Colon (tissue), 2 donors: ENCODE measurements around the gene FSHR.

Experiments
- FAIRE-seq: peaks from 2 replicates; lab custom pipeline; 2012; peaks lifted over from hg19 to GRCh38; lab: Jason Lieb, UNC
- donor health status: control.
- donor health status: control.

The FSHR gene

DNA sequence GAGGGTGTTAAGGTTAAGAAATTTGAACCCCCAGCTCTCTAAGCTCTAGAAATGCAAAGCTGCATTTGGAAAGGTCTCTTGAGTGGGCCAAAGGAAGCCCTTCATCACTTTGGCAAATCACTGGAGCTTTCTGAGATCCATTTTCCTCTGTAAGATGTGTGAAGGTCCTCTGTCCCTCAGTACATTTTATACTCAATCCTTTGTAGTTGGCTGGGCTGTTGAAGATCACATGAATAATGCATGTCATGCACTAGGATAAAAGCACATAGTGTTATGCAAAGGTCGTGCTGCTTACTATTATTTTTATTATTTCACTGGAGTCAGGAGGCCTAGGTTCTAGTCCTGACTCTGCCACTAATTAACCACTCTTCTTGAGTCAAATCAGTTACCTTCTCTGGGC, 124.9 kb downstream of the FSHR start:
- no peak for FAIRE-seq

- no peak for FAIRE-seq
Measured at GRCh38 chr2:49028101-49028500, 126.2 kb downstream of the FSHR start.

DNA sequence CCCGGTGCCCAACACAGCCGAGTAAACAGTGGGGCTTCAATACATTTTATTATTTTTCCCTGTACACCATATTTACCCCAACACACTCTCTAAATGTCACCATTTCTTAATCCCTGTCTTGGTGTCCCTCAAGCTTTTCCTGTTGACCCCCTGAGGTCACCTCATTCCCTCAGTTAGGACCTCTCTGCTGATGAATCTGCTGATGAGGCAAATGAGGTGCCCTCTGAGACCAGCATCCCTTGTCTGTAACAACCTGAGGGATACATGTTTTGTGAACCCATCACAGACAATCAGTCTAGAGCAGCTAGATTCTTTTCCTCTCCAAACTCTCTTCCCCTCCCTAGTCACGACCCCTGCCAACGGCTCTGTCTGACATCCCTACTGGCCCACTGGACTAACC, 127.6 kb downstream of the FSHR start:
- FAIRE-seq, result no peak

DNA sequence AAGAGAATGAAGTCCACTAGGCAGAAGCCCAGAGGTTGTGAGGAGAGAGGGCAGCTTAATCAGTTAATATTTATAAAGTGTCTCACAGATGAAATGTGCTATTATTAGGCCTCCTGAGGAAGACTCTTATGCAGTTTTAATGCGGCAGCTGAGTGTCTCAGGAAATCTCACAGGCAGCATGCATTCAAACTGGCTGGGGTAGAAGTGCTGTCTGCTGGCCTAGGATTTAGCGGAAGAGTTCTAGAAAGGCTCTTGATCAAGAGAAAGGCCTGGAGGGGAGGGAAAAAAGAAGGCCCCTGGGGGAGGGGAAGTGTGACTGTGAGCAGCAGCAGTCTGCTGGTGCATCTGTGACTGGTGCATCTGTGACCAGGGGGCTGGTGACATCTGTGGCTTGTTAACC, 133.0 kb downstream of the FSHR start:
- no peak for FAIRE-seq

DNA sequence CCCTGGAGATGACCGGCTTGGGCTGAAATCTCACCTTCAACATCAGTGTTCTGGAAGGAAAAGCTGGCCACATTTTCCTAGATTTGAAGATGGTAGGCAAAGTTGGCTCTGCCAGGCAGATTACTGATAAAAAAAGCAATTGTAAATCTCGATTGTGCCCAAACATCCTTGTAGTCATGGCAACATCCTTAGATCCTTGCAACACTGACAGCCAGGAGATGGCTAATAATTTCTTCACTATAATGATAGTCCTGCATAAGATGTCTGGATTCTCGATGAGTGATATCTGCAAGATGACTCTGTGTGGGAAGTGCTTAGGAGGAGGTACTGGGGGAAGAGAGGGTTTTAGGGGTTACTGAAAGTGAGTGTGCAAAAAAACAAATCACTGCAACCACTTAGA, 149.1 kb downstream of the FSHR start:
- FAIRE-seq, result no peak

DNA sequence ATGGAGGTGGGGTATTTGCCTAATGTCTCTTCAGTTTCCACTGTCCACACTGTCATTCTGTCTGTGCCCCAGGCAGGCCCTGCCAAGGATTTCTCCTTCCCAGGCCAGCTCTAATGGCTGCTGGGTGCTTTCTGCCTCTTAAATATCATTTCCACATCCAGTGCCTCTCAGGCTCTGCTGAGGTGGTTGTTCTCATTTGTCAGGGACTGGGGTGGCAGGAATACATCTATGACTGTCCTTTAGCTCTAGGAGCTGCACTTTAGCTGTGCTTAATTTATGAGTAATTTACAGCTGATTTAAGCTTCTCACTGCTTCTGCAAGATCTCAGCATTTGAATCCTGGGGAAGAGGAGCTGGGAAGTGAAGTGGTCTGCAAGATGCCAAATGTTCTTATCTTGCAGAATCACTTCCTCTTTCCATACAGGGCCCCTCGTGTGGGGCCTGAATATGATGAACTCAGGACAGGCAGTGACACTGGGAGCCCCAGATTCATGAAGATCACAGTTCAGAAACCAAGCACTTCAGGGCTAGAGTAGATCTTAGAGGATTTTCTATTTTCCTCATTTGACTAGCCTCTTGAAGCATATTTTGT, 150.2 kb downstream of the FSHR start:
- no peak for FAIRE-seq

- no peak for FAIRE-seq
Measured at GRCh38 chr2:49003201-49003600, 151.1 kb downstream of the FSHR start.

- FAIRE-seq, result no peak
Measured at GRCh38 chr2:49002750-49003149, 151.6 kb downstream of the FSHR start.

- no peak for FAIRE-seq
Measured at GRCh38 chr2:49000695-49001094, 153.6 kb downstream of the FSHR start.

DNA sequence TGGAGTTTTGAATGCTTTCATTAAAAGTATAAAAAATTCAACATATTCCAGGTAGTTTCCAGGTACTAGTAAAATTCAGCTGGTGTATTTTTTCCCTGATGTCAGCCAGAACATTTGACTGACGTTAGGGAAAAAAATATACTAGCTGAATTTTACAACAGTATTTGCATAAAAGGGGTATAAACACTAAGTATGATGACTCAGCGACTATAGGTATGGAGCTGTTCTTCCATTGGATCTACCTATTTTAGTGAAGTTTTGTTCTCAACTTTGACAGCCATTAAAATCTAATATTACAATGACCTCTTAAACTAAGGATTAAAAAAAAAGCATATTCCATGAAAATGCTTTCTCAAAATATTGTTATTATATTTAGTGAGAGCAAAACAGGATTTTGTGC, 155.9 kb downstream of the FSHR start:
- no peak for FAIRE-seq

GRCh38 chr2:48993576-48993975, 160.7 kb downstream of the FSHR start:
- FAIRE-seq, result no peak

DNA sequence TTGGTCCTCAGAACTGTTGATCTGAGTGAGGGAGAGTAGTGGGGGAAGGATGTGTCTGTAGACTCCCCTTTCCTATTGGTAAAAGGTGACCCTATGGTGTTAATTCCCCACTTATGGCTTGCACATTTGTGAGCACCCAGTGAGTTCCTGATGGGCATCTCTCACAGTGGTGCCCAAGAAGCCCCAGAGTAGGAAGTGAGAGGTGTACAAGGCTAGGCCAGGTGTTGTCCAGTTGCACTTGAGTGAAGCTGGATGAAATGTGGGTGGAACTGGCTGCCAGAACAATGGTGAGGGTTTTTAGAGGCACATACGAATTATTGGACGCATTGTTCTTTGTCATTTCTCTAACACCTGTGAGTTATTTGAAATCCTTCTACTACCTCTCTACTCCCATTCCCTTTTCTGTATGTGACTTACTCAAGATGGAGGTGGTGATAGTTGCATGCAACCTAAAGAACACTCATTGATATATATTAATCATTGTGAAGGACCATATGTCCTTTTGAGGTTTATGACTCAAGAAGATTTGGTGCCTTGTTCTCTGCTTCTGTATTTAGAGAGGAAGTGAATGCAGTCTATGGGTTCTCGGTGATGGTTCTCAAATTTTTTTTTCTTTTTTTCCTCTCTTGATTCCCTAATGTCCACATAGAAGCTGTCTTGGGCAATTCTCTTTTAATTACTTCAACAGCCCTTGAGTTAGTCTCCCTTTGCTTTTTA, 162.7 kb downstream of the FSHR start:
- FAIRE-seq, result no peak

- FAIRE-seq, result no peak
Measured at GRCh38 chr2:48984922-48985321, 169.4 kb downstream of the FSHR start.

DNA sequence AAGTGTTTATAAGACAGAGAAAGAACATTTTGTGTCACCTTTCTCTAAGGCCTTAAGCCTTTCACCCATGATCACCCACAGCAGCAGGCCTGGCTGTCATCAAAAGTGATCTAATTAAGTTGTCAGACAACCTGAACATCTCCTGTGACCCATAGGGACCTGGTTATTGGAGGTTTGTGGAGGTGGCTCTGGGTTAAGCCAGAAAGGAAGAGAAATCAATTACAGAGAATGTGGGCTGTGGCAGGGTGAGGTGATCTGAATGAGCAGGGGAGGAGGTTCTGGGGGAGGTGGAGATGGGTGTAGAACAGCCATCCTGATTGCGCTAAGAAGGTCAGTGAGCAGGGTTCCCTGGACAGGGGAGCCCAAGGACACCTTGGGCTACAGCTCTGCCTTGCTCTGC, 170.8 kb downstream of the FSHR start:
- FAIRE-seq, result no peak

GRCh38 chr2:48982887-48983435, 171.4 kb downstream of the FSHR start:
- FAIRE-seq, result no peak

DNA sequence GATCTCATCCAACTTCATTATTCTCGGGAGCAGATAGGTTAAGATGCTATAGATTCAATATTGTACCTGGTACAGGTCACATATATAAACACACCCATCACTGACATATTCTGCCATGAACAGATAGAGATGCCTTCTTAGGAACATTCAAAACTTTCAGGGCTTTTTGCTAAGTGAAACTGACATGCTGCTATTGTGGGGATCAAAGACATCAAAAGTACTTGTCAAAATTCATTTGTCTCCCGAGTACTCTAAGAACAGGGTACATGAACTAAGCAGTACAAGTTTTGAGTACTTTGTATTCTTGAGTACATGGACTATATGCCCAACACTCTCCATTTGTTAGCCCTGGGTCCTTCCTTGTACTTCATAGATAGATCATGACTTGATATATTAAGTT, 173.5 kb downstream of the FSHR start:
- no peak for FAIRE-seq

DNA sequence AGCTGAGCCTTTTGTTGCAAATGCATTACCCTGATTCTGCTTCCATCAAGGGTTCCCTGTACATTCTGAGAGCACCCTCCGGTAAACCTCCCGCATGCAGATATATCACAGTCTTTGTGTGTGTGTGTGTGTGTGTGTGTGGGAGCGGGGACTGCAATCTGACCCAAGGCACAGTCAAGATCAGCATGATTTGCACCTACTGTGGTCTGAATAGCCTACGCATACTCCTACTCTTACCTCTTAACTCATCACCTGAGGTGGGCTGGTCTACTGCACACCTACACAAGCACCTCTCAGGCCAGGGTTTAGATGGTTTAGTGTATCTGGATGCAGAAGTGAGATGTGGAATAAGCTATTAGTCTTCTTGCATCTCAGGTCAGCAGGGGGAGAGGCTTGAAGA, 174.6 kb downstream of the FSHR start:
- no peak for FAIRE-seq

DNA sequence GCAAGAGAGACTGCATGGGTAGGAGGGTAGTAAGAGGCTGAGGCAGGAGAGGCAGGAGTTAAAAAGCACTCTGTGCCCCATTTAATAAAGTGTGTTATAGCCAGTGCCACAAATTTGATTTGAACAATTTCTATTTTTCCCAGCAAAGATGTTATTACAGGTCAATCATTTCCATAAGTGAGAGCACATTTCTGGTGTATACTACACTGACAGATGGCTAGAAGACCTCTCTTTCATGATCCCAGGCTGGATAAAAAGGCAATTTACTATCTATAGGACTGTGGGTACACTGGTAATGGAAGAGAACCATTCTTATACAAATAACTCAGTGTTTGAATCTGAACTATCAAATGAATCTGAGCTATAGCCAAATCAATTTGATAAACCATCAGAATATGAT, 176.2 kb downstream of the FSHR start:
- FAIRE-seq, result no peak

DNA sequence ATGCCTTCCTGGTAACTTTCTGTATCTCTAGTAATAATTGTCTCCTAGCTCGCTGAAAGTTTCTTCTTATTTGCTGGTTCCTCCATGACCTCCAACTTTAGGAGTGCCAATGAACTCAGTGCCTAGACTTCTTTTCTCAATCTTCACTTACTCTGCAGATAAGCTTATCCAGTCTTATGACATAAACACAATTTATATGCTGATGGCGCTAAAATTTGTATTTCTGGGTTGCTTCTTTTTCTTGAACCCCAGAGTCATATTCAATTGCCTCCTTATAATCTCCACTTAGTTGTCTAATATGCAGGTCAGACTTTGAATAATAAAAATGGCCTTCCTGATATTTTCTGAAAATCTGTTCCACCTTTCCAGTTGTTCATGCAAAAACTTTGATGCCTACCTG, 182.5 kb downstream of the FSHR start:
- no peak for FAIRE-seq

DNA sequence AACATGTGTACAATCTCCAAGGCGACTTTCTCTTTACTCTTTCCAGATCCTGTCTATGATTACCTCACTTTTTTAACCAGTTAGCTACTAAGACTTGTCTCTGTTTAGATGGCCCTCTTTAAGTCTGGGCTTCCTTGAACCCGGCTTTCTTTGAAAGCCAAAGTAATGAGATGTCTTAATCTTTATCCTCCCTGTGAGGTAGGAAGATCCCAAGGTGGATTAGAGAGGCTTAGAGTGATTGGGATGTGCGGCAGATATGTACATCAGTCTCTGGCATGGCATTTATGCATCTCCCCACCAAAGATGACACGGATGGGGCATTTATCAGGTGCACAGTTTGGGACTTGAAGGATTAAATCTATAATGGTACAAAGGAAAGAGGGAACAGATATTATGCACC, 186.3 kb downstream of the FSHR start:
- no peak for FAIRE-seq

GRCh38 chr2:48965204-48965603, 189.1 kb downstream of the FSHR start:
- no peak for FAIRE-seq

DNA sequence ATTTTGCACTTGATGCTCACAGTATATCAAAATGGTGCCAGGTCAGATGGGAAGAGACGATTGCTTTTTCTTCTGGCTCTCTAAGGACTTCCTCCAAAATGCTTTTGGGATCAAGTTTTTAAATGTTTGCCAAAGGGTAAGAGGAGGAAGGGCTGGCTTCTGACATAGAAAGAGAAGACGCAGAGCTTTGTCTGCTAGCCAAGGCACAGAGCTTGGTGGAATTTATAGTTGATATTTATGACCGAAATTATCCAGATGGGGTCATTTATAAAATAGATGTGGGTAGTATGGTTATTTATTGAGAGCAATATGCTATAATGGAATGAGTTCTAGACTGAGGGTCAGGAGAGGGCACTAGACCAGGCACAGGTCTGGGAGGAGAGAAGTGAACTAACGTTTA, 193.3 kb downstream of the FSHR start:
- no peak for FAIRE-seq

DNA sequence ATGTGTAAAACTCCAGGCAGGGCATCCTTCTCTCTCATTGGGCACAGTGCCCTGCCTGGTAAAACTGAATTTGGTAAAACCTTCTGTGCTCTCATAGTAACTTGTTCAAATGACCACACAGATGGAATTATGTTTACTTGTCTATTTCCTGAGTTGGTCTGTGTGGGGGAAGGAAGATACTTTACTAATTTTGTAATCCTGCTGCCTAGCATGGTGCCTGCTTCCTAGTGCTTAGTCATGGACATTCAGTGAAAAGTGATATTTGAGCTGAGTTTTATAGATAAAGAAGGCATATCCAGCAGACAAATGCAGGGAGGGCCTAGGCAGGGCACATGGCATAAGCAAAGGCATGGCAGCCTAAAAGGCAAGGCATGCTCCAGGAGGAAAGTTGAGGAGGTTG, 199.4 kb downstream of the FSHR start:
- no peak for FAIRE-seq

DNA sequence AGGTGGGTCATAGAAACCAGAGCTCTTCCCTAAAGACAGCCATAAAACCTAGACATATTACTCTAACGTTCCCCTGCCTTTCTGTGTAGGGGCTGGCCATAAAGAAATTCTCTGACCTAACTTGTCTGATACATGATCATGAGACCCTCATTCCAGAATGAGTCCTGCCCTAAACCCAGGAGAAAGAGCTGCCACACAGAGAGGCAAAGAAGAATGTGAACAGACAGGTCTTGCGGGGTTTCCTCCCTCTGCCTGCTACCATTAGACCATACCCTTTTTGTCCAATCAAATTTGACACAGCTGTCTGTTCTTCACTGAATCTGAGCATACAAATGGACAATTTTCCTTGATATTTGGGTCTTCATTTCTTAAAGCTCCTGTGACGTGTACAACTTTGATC, 200.0 kb downstream of the FSHR start:
- no peak for FAIRE-seq
